ENCODE measurements around the gene EML5.

- no peak for TF ChIP-seq CTCF (IDR thresholded peaks at IDR 0.05)
- no peak for TF ChIP-seq AR (CRISPR knock-in tag; IDR thresholded peaks at IDR 0.05)
- no peak for TF ChIP-seq MAX (CRISPR knock-in tag; IDR thresholded peaks at IDR 0.05)
- TF ChIP-seq TP53 (CRISPR knock-in tag; IDR thresholded peaks at IDR 0.05) = no peak
- no peak for TF ChIP-seq ETV6 (CRISPR knock-in tag; IDR thresholded peaks at IDR 0.05)
- no peak for TF ChIP-seq ATF6 (CRISPR knock-in tag; IDR thresholded peaks at IDR 0.05)
- TF ChIP-seq PRRX2 (CRISPR knock-in tag; IDR thresholded peaks at IDR 0.05) = no peak
- TF ChIP-seq ESRRA (CRISPR knock-in tag; IDR thresholded peaks at IDR 0.05; ENCODE audit: borderline replicate concordance) = no peak
- TF ChIP-seq CREB1 (CRISPR knock-in tag; IDR thresholded peaks at IDR 0.05) = no peak
- TF ChIP-seq JUN (CRISPR knock-in tag; IDR thresholded peaks at IDR 0.05) = no peak
- no peak for TF ChIP-seq ZNF512 (CRISPR knock-in tag; IDR thresholded peaks at IDR 0.05; ENCODE audit: borderline replicate concordance)
These were observed 179.2 kb downstream of the EML5 start for GRCh38 chr14:88613552-88614010.
